ENCODE measurements around the gene NEK11.

The NEK11 gene

GRCh38 chr3:131107637-131108433 is 81.2 kb downstream of the NEK11 start:
- no peak for DNase-seq (ENCODE audit: low spot score)
- no peak overlapping the region for H3K27ac ChIP-seq
- TF ChIP-seq CTCF (conservative IDR thresholded peaks at IDR 0.05; ENCODE audit: low read depth): no peak
- ChIA-PET POLR2A (ENCODE audit: low non-redundant PET) (no interaction called here), CTCF (no interaction called here)

GRCh38 chr3:131109156-131109555 is 82.5 kb downstream of the NEK11 start:
- ChIA-PET POLR2A (ENCODE audit: low non-redundant PET) (no interaction called here), CTCF (no interaction called here)
- no peak overlapping the region for H3K27ac ChIP-seq
- DNase-seq (ENCODE audit: low spot score): no peak
- no peak for TF ChIP-seq CTCF (conservative IDR thresholded peaks at IDR 0.05; ENCODE audit: low read depth)

- CTCF ChIA-PET: no interaction called here
- peak; percentile 16 for DNase-seq (ENCODE audit: low spot score)
Observed at GRCh38 chr3:131110087-131110486, 83.4 kb downstream of the NEK11 start.

GRCh38 chr3:131114256-131114655 is 87.6 kb downstream of the NEK11 start:
- POLR2A ChIA-PET (ENCODE audit: low non-redundant PET): no interaction called here
- CTCF ChIA-PET: no interaction called here
- TF ChIP-seq CTCF (conservative IDR thresholded peaks at IDR 0.05; ENCODE audit: low read depth): no peak
- no peak for DNase-seq (ENCODE audit: low spot score)
- H3K27ac ChIP-seq: no peak overlapping the region

More at GRCh38 chr3:131110087-131110486, 83.4 kb downstream of the NEK11 start:
- POLR2A ChIA-PET (ENCODE audit: low non-redundant PET): no interaction called here
- no peak overlapping the region for H3K27ac ChIP-seq
- no peak for TF ChIP-seq CTCF (conservative IDR thresholded peaks at IDR 0.05; ENCODE audit: low read depth)

- no peak for DNase-seq (ENCODE audit: low spot score)
- TF ChIP-seq CTCF (conservative IDR thresholded peaks at IDR 0.05; ENCODE audit: low read depth): no peak
- ChIA-PET CTCF (no interaction called here), POLR2A (ENCODE audit: low non-redundant PET) (no interaction called here)
- H3K27ac ChIP-seq: no peak overlapping the region
Observed at GRCh38 chr3:131125684-131126083, 99.0 kb downstream of the NEK11 start.

- DNase-seq (ENCODE audit: low spot score): no peak
- ChIA-PET POLR2A (ENCODE audit: low non-redundant PET) (no interaction called here), CTCF (no interaction called here)
- no peak for TF ChIP-seq CTCF (conservative IDR thresholded peaks at IDR 0.05; ENCODE audit: low read depth)
- no peak overlapping the region for H3K27ac ChIP-seq
Observed at GRCh38 chr3:131140891-131141290, 114.2 kb downstream of the NEK11 start.

All from RWPE1 (cell line).